Ishikawa (cell line): ENCODE data around the gene ANKRD40.

Experiments
- EP300 ChIP-seq: IDR thresholded peaks from 2 replicates; pipeline ENCODE4 v1.6.1; 2012; ENCODE audit warnings: borderline replicate concordance
- TAF1 ChIP-seq: IDR thresholded peaks from 2 replicates; pipeline ENCODE4 v1.6.1; 2012; ENCODE audit warnings: low read depth, mild to moderate bottlenecking

DNA sequence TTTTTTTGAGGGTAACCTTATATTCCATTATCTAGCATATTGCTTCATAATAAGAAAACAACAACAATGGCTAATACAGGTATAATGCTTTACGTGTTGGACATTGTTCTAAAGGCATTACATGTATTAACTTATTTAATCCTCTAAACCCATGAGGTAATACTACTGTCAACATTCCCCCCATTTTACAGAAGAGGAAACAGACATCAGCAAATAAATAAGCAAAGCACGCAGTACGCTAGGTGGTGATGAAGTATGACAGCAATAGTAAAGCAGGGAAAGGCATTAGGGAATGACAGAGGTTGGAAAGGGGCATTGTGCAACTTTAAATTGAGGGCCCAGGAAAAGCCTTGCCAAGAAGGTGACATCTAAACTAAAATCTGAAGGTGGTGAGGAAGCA is 4.6 kb downstream of the ANKRD40 start:
- TF ChIP-seq EP300 (no peak), TAF1 (no peak)
